GM12874 (cell line): ENCODE data around the gene AAR2.

Source experiments
- TF ChIP-seq, protein P1 (sequence below): IDR thresholded peaks from 2 replicates; pipeline ENCODE4 v1.5.1; 2011; ENCODE audit warnings: low read depth, mild to moderate bottlenecking, control low read depth, low read length, moderate library complexity; ENCODE audit not compliant: insufficient read depth

AAR2 gene

DNA sequence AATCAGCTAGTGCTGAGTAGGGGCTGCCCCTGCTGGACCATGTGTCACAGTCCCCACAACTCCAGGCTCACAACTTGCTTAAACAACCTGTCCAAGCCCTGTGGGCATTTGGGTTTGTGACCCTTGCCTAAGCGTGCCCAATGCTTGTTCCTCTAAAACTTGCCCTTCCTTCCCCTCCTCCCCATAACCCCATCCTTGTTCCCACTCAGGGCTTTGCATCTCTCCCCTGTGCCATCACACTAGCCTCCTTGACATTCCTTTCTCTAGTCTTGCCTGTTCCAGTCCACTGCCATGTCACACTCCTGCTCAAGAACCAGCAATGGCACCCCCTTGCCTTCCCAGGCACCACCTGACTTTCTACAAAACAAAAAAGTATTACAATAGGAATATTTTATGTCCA is 67.6 kb downstream of the AAR2 start:
- TF ChIP-seq, protein P1, sequence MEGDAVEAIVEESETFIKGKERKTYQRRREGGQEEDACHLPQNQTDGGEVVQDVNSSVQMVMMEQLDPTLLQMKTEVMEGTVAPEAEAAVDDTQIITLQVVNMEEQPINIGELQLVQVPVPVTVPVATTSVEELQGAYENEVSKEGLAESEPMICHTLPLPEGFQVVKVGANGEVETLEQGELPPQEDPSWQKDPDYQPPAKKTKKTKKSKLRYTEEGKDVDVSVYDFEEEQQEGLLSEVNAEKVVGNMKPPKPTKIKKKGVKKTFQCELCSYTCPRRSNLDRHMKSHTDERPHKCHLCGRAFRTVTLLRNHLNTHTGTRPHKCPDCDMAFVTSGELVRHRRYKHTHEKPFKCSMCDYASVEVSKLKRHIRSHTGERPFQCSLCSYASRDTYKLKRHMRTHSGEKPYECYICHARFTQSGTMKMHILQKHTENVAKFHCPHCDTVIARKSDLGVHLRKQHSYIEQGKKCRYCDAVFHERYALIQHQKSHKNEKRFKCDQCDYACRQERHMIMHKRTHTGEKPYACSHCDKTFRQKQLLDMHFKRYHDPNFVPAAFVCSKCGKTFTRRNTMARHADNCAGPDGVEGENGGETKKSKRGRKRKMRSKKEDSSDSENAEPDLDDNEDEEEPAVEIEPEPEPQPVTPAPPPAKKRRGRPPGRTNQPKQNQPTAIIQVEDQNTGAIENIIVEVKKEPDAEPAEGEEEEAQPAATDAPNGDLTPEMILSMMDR: no peak

DNA sequence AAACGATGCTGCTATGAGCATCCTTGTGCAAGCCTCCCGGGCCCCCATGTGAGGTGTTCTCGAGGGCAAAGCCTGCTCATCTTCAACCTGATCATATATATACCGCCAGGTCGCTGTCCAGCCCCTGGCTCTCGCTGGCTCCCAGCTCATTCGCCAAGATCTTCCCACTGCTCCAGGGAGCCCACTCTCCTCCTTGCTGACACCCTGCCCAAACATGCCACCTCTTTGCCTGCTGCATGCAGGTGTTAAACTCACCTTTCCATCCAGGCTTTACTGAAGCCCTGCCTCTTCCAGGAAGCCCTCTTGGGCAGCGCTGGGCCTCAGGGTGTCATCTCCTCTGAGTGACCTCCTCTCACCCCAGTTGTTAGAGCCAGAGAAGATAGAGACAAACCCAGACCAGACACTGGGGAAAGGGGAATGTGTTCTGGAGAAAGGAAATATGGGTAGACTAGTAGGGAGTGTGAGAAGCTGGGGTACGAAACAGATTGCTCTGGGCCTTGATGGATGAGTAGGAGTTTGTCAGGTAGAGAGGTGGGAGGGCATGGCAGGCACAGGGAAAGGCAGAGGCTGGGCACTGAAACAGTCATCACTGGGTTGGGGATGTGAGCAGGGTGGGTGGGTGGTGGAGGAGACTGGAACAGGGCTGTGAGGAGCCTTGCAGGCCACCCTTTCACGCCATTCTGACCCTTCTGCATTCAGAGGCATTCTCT is 68.7 kb downstream of the AAR2 start:
- TF ChIP-seq, protein P1: no peak

DNA sequence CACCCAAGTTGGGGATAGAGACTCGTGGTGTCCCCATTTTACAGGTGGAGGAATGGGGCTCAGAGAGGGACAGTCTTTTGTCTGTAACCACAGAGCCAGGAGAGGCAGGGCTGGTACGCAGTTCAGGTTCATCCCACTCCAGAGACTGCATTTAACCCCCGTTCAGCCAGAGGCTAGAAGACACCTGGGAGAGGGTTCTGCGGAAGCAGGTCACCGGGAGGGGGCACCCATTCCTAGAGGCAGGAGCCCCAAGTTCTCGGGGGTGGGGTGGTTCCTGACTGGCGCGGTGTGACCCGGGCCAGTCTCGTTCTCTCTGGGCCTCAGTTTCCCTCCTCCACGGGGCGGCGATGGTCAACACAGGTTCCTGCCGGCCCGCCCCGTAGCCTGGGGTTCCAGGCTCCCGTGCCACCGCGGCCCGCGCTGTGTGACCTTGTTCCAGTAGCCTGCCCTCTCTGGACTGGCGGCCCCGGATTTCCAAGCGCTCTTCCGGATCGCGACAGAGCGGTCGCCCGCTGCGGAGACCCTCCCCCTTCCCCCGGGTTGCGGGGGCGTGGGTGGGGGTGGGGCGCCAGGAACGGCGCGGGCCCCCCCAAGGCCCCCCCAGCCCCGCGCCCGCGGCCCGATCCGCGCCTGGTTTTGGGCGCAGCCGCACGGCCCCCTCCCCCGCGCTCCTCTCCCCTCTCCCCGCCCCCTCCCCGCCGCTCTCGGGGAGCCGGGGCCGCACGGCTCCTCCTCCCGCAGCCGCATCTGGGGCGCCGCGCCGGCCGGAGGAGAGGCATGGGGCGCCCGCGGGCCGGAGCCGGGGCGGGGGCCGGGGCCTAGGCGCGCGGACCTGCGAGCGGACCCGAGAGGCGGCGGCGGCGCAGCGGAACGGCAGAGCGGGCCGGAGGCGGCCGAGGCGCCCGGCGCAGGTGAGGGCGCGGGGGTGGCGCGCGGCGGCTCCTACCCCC is 69.6 kb downstream of the AAR2 start, which contains the start of gene DLGAP4:
DLGAP4 (plus strand) TSS at position 738 of the 950 bp plus-strand sequence. CDS start 125,379 bp downstream, outside the sequence.
- TF ChIP-seq, protein P1: no peak
